ENCODE results near the gene LDLRAD4.

DNA sequence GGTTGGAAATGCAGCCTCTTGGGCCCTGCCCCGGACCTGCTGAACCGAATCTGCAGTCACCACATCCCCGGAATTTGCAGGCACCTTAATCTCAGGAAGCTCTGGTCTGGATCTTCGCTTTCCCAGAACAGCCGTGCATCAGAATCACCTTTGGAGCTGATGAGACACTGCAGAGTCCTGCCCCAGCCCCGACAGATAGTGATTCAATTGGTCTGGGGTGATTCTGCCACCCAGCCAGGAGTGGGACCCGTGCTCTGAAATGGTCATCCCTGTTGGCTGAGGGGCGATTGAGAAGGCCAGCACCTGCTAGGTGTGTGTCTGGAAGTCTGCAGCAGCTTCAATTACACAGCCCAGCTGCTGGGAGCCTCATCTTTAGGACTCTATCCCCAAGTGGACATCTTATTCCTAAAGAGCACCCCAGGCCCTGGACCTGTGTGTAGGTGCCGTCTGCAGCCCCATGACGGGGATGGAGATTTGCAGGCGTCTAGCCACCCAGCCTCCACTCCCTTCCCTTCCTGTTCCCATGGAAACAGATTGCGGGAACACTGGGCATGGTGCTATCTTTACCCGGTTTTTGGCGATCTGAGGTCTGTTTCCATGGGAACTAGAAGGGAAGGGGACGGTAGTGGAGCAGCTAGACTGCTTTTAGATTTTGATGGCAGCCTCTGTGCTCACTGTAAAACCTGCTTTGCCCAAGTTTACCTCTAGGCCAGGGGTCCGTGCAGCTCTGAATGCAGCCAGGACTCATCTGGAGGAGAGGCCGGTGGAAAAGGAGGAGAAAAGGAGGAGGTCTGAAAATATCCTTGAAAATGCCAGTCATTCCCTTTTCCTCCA lies 156.1 kb downstream of the LDLRAD4 start:
- TF ChIP-seq CTCF (IDR thresholded peaks at IDR 0.05) (no peak), EP300 (IDR thresholded peaks at IDR 0.05) (no peak), POLR2A (IDR thresholded peaks at IDR 0.05) (no peak)

Measured in tibial nerve (tissue), 4 donors.